ENCODE results near the gene DIPK1A.
A peak's percentile ranks its signal among the peaks of the same experiment; 100 is the strongest.

The DIPK1A gene

DNA sequence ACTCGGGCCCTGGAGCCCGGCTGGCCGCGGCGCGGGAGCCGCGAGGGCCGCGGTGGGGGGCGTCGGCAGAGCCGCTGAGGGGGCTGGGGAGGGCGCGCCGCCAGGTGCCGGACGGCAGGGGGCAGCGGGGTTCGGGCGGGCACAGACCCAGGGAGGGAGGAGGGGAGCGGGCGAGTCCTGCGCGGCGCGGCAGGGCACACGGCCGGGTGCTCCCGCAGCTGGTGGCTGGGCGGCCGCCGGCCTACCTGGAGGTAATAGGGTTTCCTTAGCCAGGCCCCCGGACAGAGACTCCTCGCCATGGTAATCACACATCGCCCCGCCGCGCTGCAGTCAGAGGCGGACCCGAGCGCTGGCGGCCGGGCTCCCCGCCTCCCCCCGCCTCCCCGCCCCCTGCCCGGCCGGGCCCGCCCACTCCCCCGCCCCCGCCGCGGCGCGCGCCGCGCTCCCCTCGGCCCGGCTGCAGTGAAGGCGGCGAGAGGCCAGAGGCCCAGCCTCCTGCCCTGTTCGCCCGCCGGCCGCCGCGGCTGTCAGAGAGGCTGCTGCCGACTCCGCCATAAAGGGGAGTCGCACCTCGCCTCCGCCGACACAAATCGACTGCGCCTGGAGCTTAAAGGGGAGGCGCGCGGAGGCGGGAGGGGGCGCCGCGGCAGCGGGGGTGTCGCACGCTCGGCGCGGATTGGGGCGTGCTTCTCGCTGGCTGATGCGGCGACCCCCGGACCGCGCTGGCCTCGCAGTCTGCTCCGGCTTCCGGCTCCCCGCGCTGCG is at the start of gene DIPK1A:
TSS of gene DIPK1A (minus strand) at position 332 of the 765 bp plus-strand sequence. CDS start at position 299, 33 bp downstream.
- TF ChIP-seq, protein P1, sequence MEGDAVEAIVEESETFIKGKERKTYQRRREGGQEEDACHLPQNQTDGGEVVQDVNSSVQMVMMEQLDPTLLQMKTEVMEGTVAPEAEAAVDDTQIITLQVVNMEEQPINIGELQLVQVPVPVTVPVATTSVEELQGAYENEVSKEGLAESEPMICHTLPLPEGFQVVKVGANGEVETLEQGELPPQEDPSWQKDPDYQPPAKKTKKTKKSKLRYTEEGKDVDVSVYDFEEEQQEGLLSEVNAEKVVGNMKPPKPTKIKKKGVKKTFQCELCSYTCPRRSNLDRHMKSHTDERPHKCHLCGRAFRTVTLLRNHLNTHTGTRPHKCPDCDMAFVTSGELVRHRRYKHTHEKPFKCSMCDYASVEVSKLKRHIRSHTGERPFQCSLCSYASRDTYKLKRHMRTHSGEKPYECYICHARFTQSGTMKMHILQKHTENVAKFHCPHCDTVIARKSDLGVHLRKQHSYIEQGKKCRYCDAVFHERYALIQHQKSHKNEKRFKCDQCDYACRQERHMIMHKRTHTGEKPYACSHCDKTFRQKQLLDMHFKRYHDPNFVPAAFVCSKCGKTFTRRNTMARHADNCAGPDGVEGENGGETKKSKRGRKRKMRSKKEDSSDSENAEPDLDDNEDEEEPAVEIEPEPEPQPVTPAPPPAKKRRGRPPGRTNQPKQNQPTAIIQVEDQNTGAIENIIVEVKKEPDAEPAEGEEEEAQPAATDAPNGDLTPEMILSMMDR (IDR thresholded peaks at IDR 0.05; ENCODE audit: low read depth, low read length) = no peak
- DNase-seq (ENCODE audit: extremely low read depth, low read depth) = peak; percentile 36

DNA sequence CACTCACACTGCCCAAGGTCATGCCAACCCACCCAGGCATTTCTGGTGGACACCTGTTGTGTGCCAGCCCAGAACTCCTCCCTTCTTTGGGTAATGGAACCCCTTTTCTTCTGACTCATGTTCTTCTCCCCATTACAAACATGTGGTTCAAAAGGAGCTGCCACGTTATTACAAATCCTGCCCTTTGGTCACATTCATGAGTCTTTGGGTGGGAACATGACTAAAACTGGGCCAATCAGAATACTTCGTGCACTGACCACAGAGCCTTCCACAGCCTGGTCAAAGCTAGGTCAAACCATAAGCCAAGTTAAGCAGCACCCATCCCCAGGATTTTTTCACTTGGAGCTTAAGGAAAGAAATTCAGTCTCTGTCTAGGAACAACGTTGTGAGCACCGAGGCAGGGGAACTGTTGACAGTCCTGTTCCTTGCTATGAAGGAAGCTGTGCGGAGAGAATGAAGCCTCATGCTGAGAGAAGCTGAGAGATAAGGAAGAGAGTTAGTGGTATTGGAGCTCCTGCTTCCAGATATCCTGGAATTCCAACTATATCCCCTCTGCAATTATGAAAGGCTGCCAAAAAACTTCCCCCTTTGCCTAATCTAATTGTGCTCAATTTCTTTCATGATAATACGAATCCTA is 46.8 kb upstream of the DIPK1A start:
- TF ChIP-seq, protein P1 (IDR thresholded peaks at IDR 0.05; ENCODE audit: low read depth, low read length) = no peak

DNA sequence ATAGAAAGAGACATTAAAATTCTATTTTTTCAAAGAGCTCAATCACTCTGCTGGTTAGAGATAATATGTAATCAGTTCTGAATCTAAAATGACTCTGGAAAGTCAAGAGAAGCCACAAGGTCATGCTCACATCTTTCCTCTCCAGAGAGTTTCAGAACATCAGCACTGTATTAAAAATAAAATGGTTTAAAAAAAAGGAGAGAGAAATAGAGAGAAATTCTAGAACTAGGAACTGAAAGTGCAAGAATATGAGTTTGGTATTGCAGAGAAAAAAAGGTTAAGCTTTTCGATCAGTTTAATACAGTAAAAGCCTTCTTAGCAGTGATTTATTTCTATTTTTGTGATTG is 44.0 kb upstream of the DIPK1A start:
- no peak for DNase-seq (ENCODE audit: extremely low read depth, low read depth)
- TF ChIP-seq, protein P1 (IDR thresholded peaks at IDR 0.05; ENCODE audit: low read depth, low read length) = no peak

More for the DNA sequence above, 46.8 kb upstream of the DIPK1A start:
- no peak for DNase-seq (ENCODE audit: extremely low read depth, low read depth)

DNA sequence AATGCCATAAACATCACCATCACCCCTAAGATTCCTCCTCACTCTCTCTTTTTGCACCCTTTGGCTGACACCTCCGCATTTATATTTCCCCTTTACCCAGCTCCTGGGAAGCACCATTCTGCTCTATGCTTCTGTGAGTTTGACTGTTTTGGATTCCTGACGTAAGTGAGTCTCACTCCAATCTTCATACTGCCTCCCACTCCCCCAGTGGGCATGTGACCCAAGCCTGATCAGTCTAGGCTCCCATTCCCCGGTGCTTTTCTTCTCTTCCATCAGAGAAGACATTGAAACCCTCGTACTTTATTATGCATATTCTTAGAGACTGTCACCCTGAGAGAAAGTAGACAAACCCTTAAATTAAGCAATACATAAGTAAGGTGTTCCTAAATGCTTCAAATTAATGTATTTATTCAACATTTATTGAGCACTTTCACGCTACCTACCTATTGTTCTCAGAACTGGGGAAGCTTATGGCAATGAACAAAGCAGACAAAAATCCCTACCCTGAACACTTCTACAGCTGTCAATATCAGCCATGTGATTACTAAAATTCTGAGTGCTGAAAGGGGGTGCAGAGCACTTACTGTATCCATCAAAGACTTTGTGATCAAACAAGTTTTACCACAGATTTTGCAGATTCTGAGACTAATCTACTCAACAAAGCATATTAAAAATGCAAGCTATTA is 43.4 kb upstream of the DIPK1A start:
- DNase-seq (ENCODE audit: extremely low read depth, low read depth) = no peak
- TF ChIP-seq, protein P1 (IDR thresholded peaks at IDR 0.05; ENCODE audit: low read depth, low read length) = no peak

DNA sequence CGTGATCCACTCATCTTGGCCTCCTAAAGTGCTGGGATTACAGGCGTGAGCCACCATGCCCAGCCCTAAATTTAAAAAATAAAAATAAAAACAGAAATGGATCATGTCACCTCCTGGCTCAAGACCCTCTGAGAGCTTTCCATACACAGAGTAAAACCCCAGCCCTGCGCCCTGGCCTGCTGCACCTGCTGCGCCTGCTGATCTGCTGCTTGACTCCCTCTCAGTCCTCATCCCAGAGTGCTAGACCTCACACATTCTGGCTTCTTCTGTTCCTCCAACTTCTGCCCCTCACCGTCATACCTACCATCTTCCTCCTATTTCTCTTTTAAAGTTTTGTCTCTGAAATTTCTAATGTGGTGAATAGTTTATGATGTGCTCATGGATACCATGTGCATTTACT is 42.7 kb upstream of the DIPK1A start:
- TF ChIP-seq, protein P1 (IDR thresholded peaks at IDR 0.05; ENCODE audit: low read depth, low read length) = no peak
- no peak for DNase-seq (ENCODE audit: extremely low read depth, low read depth)

DNA sequence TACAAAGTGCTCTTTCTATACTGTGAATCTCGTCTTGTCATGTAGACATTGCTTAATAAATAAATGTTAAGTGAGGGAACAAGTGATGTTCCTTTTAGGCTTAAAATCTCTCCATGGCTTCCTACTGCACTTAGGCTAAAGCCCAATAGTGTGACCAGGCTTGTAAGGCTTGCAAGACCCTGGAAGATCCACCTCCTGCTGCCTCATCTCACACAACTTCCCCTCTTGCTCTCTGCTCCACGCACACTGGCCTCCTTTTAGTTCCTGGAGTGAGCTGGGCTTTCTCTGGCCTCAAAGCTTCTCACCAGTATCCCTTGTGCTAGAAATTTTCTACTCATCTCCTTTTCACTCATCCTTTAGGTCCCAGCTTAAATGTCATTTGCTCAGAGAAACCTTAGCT is 41.5 kb upstream of the DIPK1A start:
- DNase-seq (ENCODE audit: extremely low read depth, low read depth) = no peak
- TF ChIP-seq, protein P1 (IDR thresholded peaks at IDR 0.05; ENCODE audit: low read depth, low read length) = no peak

DNA sequence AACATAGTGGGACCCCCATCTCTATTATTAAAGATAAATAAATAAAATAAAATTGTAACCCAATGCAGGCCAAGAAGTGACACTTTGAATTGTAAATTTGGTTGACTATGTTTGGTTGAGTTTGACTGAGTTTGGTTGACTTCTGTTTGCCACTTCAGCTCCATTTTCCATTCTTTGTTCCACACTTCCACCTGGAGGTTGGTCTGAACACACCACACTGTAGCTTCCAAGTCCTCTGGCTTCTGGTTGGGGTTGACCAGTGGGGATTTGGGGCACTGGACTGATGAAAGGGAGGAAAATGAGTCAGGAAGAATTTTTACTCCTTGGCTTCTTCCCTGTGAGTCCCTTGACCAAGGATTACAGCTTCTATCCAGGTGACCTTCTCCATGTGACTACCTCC is 40.6 kb upstream of the DIPK1A start:
- TF ChIP-seq, protein P1 (IDR thresholded peaks at IDR 0.05; ENCODE audit: low read depth, low read length) = no peak
- DNase-seq (ENCODE audit: extremely low read depth, low read depth) = no peak

Measured in AG09319 (cell line).